ENCODE results near the gene CNPY4.

The CNPY4 gene

GRCh38 chr7:100148559-100149328 is 29.3 kb downstream of the CNPY4 start, which contains the start of gene LAMTOR4:
LAMTOR4 (plus strand) TSS chr7:100148918; CDS start chr7:100148973, 55 bp downstream.
- peak; percentile 96 for DNase-seq (ENCODE audit: low spot score)

GRCh38 chr7:100152404-100152803 is 33.0 kb downstream of the CNPY4 start:
- no peak for DNase-seq (ENCODE audit: low spot score)

GRCh38 chr7:100152937-100153666 is 33.7 kb downstream of the CNPY4 start:
- DNase-seq (ENCODE audit: low spot score): no peak

GRCh38 chr7:100153708-100154535 is 34.5 kb downstream of the CNPY4 start:
- no peak for DNase-seq (ENCODE audit: low spot score)

GRCh38 chr7:100154651-100155491 is 35.4 kb downstream of the CNPY4 start:
- DNase-seq (ENCODE audit: low spot score): peak; percentile 25

DNA sequence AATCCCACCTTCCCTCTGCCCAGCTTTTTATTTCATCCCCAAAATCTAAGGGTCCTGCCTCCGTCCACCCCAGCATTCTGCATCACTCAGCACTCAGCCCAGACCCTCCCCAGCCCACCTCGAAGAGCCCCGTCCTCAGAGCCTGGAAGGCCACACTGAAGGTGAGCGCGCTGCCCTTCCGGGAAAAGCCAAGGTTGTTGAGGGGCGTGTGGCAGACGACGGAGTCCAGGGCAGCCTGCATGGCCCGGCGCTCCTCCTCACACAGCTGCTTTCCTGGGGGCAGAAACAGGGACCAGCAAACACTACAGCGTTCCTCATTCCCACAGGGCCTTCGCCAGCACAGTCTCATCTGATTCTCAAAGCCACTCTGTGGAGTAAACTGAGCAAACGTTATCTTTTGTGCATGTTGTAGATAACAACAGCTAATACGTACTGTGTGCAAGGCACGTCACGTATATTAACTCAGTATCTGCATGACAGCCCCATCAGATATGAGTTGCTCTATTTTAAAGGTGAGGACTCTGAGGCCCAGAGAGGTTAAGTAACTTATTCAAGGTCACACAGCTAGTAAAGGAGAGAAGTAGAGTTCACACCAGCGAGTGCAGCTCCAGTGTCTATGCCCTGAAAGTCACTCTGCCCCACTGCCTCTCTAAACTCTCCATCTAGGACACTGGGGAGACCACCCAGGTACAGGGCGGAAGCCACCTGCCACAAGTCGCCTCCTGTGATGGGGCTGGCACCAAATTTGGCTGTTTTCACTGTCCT is 36.3 kb downstream of the CNPY4 start:
- peak; percentile 27 for DNase-seq (ENCODE audit: low spot score)

DNA sequence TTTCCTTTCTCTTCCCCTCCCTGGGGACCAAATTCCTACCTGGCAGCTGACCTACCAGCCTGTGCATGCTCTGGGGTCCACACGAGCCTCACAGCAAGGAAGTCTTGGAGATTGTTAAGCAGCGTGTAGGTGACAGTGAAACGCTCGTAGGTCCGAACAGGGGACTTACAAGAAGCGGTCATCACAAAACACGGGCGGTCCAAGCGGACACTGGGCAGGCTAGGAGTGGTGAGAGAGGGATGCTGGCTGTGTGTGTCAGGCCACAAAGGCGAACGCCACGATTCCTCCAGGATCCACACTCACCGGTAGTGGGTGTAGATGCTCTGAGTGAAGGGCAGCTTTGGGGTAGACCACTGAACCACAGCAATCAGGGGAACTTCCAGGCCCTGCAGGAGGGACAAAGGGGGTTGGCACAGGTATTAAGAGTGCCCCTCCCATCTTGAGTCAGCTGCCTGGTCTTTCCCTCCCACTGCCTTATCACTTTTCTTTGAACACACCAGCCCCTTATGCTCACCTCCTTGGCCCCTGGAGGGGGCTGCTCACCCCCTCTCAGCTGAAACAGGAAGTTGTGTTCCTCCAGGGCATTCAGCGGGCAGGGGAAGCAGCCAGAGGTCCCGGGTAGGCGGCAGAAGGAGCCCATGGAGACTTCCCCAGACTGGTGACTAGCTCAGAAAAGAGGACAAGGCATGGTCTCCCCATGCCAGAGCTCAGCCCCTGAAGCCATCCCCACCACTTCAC is 37.1 kb downstream of the CNPY4 start:
- DNase-seq (ENCODE audit: low spot score): no peak

GRCh38 chr7:100157069-100157333 is 37.6 kb downstream of the CNPY4 start:
- DNase-seq (ENCODE audit: low spot score): no peak

DNA sequence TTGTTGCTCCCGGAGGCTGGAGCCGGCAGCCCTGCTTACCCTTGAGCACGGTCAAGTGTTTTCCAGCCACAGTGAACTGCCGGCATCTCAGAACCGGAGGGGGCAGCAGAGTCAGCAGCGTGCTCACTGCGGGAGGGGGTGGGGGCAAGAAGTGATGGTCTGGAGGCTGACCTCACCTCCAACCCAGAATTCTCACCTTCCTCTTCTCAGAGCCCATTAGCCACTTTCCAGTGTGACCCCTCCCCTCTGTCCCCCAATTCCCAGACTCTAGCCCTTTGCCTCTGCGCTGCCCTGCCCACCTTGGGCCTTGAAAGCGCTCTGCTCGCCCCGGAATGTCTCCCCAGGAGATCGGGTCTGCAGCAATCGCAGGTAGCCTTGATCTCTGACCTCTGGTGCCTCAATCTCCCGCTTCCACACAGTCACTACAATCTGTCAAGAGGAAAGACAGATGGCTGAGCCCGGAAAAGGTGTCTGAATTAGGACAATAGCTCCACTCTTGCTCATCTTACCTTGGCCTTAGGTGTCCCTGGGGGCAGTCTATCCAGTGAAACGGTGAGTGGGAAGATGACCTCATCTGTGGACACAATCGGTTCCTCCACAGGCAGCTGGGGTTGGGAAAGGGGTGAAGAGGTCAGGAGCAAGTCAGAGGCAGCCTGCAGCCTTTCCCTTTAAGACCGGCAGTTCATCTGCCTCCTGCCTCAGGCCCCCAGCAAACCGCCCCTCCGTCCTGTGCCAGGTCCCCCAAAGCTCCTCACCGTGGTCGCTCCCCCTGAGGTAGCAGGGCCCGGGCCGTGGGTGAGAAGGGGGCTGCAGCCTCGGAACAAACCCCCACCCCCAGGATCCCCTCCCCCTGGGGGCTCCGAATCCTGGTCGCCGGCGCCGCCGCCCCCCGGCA is 38.1 kb downstream of the CNPY4 start:
- peak; percentile 90 for DNase-seq (ENCODE audit: low spot score)

- DNase-seq (ENCODE audit: low spot score): peak; percentile 98
Measured at GRCh38 chr7:100158229-100159098, 39.0 kb downstream of the CNPY4 start, which contains the start of gene TRAPPC14. TRAPPC14 (minus strand) TSS chr7:100158723; CDS start chr7:100158499, 224 bp downstream.

- DNase-seq (ENCODE audit: low spot score): no peak
Measured at GRCh38 chr7:100159099-100159623, 39.7 kb downstream of the CNPY4 start.

- no peak for DNase-seq (ENCODE audit: low spot score)
Measured at GRCh38 chr7:100160067-100160466, 40.6 kb downstream of the CNPY4 start.

GRCh38 chr7:100163006-100163531 is 43.6 kb downstream of the CNPY4 start:
- peak; percentile 59 for DNase-seq (ENCODE audit: low spot score)

- DNase-seq (ENCODE audit: low spot score): no peak
Measured at GRCh38 chr7:100163871-100164270, 44.4 kb downstream of the CNPY4 start.

- DNase-seq (ENCODE audit: low spot score): no peak
Measured at GRCh38 chr7:100166317-100166940, 47.0 kb downstream of the CNPY4 start.

DNA sequence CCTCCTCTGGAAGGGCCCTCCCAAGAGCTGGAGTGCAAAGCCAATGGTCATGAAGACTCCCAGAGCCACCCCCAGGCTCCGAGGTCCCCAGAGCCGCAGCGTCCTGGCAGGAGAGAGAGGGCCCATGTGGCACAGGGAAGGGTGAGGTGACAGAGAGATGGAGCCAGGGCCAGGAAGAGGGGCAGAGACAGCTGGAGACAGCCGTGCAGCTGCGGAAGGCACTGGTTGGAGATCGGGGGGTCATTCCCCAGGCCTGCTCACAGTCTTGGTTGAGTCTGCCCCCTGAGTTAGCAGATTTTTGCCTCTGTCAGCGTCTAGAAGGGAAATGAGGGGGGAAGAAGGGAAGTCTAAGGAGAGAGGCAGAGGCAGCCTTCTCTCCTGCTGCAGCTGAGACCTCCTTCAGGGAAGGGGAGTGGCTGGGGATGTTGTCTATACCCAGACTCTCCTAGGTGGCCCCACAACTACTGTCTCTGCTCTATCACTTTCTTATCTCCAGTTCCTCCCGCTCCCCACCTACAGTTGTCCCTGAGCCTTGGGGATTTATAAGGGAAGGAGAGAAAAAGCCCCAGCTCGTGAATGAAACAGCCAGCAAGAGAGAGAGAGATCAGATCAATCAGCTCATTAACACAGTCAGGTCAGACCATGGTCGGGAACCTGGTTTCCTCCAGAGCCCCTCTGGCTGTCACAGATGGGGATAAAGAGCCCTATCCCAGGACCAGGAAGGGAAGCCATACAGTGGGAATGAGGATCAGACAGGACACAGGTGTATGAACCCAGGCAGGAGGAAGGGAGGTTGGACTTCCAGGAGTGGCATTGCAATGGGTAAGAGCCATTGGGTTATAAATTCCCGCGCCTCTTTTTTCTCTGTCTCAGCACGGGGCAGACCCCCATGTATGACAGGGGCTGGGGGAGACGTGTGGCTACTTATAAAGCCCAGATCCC is 47.8 kb downstream of the CNPY4 start:
- DNase-seq (ENCODE audit: low spot score): peak; percentile 18

Data from HuH-7.5 (cell line).